Inflammatory macrophage treated with lipopolysaccharide for 4 hours (primary cell): ENCODE measurements around the gene RPS18.

Source experiments
- DNase-seq: peaks from one replicate; pipeline ENCODE4 v3.0.0-alpha.2; 2020

The RPS18 gene

GRCh38 chr6:33315793-33316602 lies 44.1 kb downstream of the RPS18 start:
- DNase-seq: no peak

- DNase-seq: no peak
Observed at GRCh38 chr6:33316603-33317418, 44.9 kb downstream of the RPS18 start.

DNA sequence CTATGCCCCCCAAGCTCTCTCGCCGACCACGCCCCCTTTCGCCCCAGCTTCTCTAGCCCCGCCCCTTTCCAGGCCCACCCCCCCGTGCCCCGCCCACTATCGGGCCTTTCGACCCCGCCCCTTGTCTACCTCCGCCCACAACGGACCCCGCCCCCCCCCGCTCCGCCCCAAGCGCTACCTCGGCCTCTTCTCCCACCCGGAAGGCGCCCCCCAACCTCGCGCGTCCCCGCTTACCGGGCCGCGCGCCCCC lies 45.5 kb downstream of the RPS18 start:
- DNase-seq: no peak

DNA sequence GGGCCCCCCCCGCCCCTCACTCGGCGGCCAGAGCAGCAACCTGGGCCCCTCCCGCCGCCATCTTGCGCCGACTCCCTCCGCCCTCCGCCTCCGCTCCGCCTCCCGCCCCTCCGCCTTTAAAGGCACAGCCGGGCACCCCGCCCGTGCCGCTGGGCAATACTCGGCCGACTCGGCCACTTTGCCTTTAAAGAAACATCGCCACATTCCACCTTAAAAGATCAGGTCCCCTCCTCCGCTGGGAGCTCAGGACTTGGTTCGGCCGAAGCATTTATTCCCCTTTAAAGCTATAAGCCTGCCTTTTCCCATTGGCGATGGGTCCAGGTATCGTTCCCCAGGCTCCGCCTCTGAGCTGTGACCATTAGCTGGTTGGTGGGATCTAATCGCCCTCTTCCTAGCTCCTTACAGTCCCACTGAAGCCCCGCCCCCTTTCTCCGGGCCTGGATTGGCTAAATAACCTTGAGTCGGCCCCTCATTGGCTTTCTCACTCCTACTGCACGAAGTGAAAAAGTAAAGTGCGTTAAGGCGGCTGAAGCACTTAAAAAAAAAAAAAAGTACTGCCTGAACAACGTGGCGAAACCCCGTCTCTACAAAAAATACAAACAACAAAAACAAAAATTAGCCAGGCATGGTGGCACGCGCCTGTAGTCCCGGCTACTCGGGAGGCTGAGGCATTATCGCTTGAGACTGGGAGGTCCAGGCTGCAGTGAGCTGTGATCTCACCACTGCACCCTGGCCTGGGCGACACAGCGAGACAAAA lies 46.0 kb downstream of the RPS18 start, which contains the start of gene ZBTB22:
TSS of gene ZBTB22 (minus strand) at position 76 of the 757 bp plus-strand sequence. CDS start 828 bp downstream, outside the sequence.
- DNase-seq: peak; percentile 98

- DNase-seq: no peak
Observed at GRCh38 chr6:33318426-33319073, 46.7 kb downstream of the RPS18 start.

DNA sequence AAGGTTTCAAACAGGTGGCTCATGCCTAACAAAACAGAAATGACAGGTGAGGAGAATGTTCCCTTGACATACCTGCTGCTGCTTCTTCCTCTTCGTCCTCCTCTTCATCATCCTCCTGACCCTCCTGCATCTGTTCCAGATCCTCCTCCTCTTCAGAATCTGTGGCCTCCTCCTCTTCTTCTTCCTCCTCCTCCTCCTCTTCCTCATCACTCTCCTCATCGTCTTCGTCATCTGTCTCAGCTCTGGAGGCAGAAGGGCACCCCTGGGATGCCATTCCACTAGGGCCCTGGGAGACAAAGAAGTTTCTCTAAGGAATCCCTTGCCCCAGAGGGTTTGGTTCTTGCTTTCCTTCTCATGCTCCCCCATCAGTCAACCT lies 48.1 kb downstream of the RPS18 start:
- DNase-seq: no peak

- peak; percentile 89 for DNase-seq
Observed at GRCh38 chr6:33320315-33321181, 48.7 kb downstream of the RPS18 start.

DNA sequence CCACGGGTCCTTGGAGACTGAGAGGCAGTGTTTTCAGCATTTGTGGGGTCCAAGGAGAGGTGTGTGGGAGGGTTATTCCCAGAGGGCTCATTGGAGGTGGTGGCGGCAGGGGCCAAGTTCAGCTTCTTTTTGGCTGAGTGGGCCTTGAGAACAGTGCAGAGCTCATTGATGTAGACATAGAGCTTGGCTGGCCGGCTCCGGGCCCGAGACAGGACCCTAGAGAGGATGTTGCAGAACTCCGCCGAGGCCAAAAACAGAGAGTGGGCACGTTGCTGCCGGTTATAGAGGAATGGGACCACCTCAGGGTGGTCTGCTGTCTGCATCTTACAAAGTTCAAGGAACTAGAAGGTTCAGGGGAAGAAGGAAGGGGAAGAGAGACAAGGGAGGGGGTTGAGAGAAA lies 49.4 kb downstream of the RPS18 start:
- no peak for DNase-seq

- no peak for DNase-seq
Observed at GRCh38 chr6:33323623-33323948, 51.7 kb downstream of the RPS18 start.

GRCh38 chr6:33324125-33324524 lies 52.2 kb downstream of the RPS18 start:
- peak; percentile 24 for DNase-seq
